GM12878 (cell line): ENCODE measurements around the gene MCCD1. TPM values are rescaled to one million over a fixed set of nuclear protein-coding genes. Genes with fewer than 3 reads are reported as not detected.
A peak's percentile ranks its signal among the peaks of the same experiment; 100 is the strongest.

ENCODE experiments used
- ATAC-seq: fragments of 200-7000 bp; cut with Tn5 transposase; 3 replicates; pipeline ENCODE4 v1.9.1; 2020; ENCODE audit warnings: mild to moderate bottlenecking, moderate library complexity
- BruUV-seq: library from RNA; stranded (reverse); fragments of 400-500 nt; replicated peaks from 2 replicates; lab custom pipeline; 2021; lab: Mats Ljungman, UMichigan
- CTCF ChIA-PET: fragments of 300-600 bp; sonication (Branson Sonifier 250); formaldehyde crosslinking; extraction: SDS; loops from one replicate; lab custom pipeline; 2021; ENCODE audit warnings: inconsistent platforms; lab: Yijun Ruan, JAX
- POLR2A ChIA-PET: fragments of 350-600 bp; formaldehyde crosslinking; extraction: SDS; loops from one replicate; lab custom pipeline; 2021; ENCODE audit warnings: inconsistent platforms; lab: Charles Lee
- RAD21 ChIA-PET: fragments of 300-600 bp; sonication (Branson Sonifier 250); formaldehyde crosslinking; loops from one replicate; lab custom pipeline; 2023; ENCODE audit warnings: antibody characterized with exemption; ENCODE audit not compliant: unreplicated experiment; lab: Charles Lee
- SMC1A ChIA-PET: fragments of 300-600 bp; sonication (Branson Sonifier 250); formaldehyde crosslinking; loops from one replicate; lab custom pipeline; 2023; ENCODE audit not compliant: unreplicated experiment, uncharacterized antibody; lab: Charles Lee
- DNase-seq: peaks from one replicate; pipeline ENCODE4 v3.0.0-alpha.2; 2011; ENCODE audit warnings: low read depth, low spot score
- FAIRE-seq: peaks from 3 replicates; lab custom pipeline; 2011; peaks lifted over from hg19 to GRCh38; lab: Jason Lieb, UNC
- H2AFZ ChIP-seq: 2 replicates; pipeline ENCODE4 v1.6.0; 2011; ENCODE audit warnings: low read depth, low read length, control low read depth; ENCODE audit not compliant: control insufficient read depth
- H3K27ac ChIP-seq: 2 replicates; pipeline ENCODE4 v1.5.1; 2011; ENCODE audit warnings: control low read depth; ENCODE audit not compliant: control insufficient read depth, insufficient read depth
- H3K27me3 ChIP-seq, 2 experiments: replicated peaks in 1 of 2; 2 replicates each; pipeline versions ENCODE4 v1.6.0 to v1.6.1; 2011; ENCODE audit warnings: low read length in 1 of 2; ENCODE audit not compliant: control insufficient read depth in 2 of 2, insufficient read depth in 2 of 2
- H3K36me3 ChIP-seq, 2 experiments: 2 replicates each; pipeline ENCODE4 v1.5.1; 2011; ENCODE audit warnings: low read length in 1 of 2; ENCODE audit not compliant: control insufficient read depth in 2 of 2, insufficient read depth in 2 of 2
- H3K4me1 ChIP-seq: 2 replicates; pipeline ENCODE4 v1.6.1; 2011; ENCODE audit warnings: mild to moderate bottlenecking, low read length, moderate library complexity, mixed read lengths; ENCODE audit not compliant: control insufficient read depth, insufficient read depth
- H3K4me2 ChIP-seq: 2 replicates; pipeline ENCODE4 v1.6.0; 2011; ENCODE audit warnings: control low read depth; ENCODE audit not compliant: control insufficient read depth, insufficient read depth
- H3K4me3 ChIP-seq: fragments of 200-600 bp; sonication (generic); 2 replicates; pipeline ENCODE4 v1.5.1; 2016
- H3K79me2 ChIP-seq: 2 replicates; pipeline ENCODE4 v1.6.0; 2011; ENCODE audit warnings: low read length; ENCODE audit not compliant: control insufficient read depth, insufficient read depth
- H3K9ac ChIP-seq: 2 replicates; pipeline ENCODE4 v1.8.0; 2011; ENCODE audit warnings: low read length, control low read depth, mixed read lengths; ENCODE audit not compliant: control insufficient read depth, insufficient read depth
- H3K9me3 ChIP-seq: replicated peaks from 3 replicates; pipeline ENCODE4 v1.5.1; 2011; ENCODE audit warnings: mild to moderate bottlenecking, low read length; ENCODE audit not compliant: control insufficient read depth, insufficient read depth
- H4K20me1 ChIP-seq: 2 replicates; pipeline ENCODE4 v1.6.0; 2011; ENCODE audit not compliant: control insufficient read depth, insufficient read depth
- ATF3 ChIP-seq: IDR thresholded peaks from 2 replicates; pipeline ENCODE4 v1.6.1; 2011; ENCODE audit warnings: low read depth, mild to moderate bottlenecking, low read length, moderate library complexity, borderline replicate concordance; ENCODE audit errors: extremely low read depth
- ATF7 ChIP-seq: fragments of 450-650 bp; IDR thresholded peaks from 2 replicates; pipeline ENCODE4 v1.6.1; 2016; ENCODE audit warnings: low read depth, mild to moderate bottlenecking
- BACH1 ChIP-seq: fragments of 450-650 bp; IDR thresholded peaks from 2 replicates; pipeline ENCODE4 v1.6.1; 2017; ENCODE audit warnings: mild to moderate bottlenecking, borderline replicate concordance
- BMI1 ChIP-seq: fragments of 450-650 bp; IDR thresholded peaks from 2 replicates; pipeline ENCODE4 v1.6.1; 2016; ENCODE audit warnings: mild to moderate bottlenecking, moderate library complexity, borderline replicate concordance
- CBX5 ChIP-seq: sonication (generic); IDR thresholded peaks from 2 replicates; pipeline ENCODE4 v1.6.1; 2016; ENCODE audit warnings: low read depth, moderate library complexity, mild to moderate bottlenecking, inconsistent platforms
- CREB1 ChIP-seq: IDR thresholded peaks from 2 replicates; pipeline ENCODE4 v1.6.1; 2012; ENCODE audit warnings: low read depth, mild to moderate bottlenecking, inconsistent platforms
- CREM ChIP-seq: IDR thresholded peaks from 2 replicates; pipeline ENCODE4 v1.6.1; 2014; ENCODE audit warnings: antibody characterized with exemption, low read depth
- DPF2 ChIP-seq: fragments of 450-650 bp; IDR thresholded peaks from 2 replicates; pipeline ENCODE4 v1.6.1; 2017; ENCODE audit warnings: mild to moderate bottlenecking
- EP300 ChIP-seq, 2 experiments: fragments of 150-350 bp in 1 of 2; IDR thresholded peaks; 2 replicates each; pipeline ENCODE4 v1.6.1; 2011 to 2012; ENCODE audit warnings: low read depth in 2 of 2, low read length in 2 of 2, borderline replicate concordance in 1 of 2, improper control_type of control experiment in 1 of 2, inconsistent platforms in 1 of 2; ENCODE audit not compliant: control insufficient read depth in 1 of 2
- GATAD2B ChIP-seq: fragments of 450-650 bp; conservative IDR thresholded peaks from 2 replicates; pipeline ENCODE4 v1.6.1; 2017; ENCODE audit warnings: low read depth, mild to moderate bottlenecking, moderate library complexity
- HDAC2 ChIP-seq: fragments of 200-600 bp; sonication (generic); IDR thresholded peaks from 2 replicates; pipeline ENCODE4 v1.6.1; 2017
- HDGF ChIP-seq: fragments of 450-650 bp; IDR thresholded peaks from 2 replicates; pipeline ENCODE4 v1.6.1; 2016; ENCODE audit warnings: antibody characterized with exemption
- KAT2A ChIP-seq: conservative IDR thresholded peaks from 2 replicates; pipeline ENCODE4 v1.6.1; 2011; ENCODE audit warnings: low read depth, low read length; ENCODE audit not compliant: control insufficient read depth
- KDM1A ChIP-seq: fragments of 200-600 bp; sonication (generic); IDR thresholded peaks from 2 replicates; pipeline ENCODE4 v1.6.1; 2016; ENCODE audit warnings: borderline replicate concordance
- NFXL1 ChIP-seq: fragments of 450-650 bp; IDR thresholded peaks from 2 replicates; pipeline ENCODE4 v1.6.1; 2017; ENCODE audit warnings: antibody characterized with exemption, mild to moderate bottlenecking, borderline replicate concordance
- POLR2AphosphoS2 ChIP-seq: IDR thresholded peaks from 2 replicates; pipeline ENCODE4 v1.6.1; 2011; ENCODE audit warnings: low read depth, mild to moderate bottlenecking, low read length, improper control_type of control experiment, moderate library complexity
- RAD21 ChIP-seq: IDR thresholded peaks from 2 replicates; pipeline ENCODE4 v1.6.1; 2011; ENCODE audit warnings: mild to moderate bottlenecking, low read depth, low read length, moderate library complexity; ENCODE audit not compliant: insufficient read depth
- RCOR1 ChIP-seq: conservative IDR thresholded peaks from 2 replicates; pipeline ENCODE4 v1.6.1; 2012; ENCODE audit warnings: low read depth, low read length, improper control_type of control experiment
- SIX5 ChIP-seq: IDR thresholded peaks from 2 replicates; pipeline ENCODE4 v1.6.1; 2011; ENCODE audit warnings: mild to moderate bottlenecking, low read depth, low read length, moderate library complexity; ENCODE audit not compliant: severe bottlenecking
- SMAD5 ChIP-seq: IDR thresholded peaks from 2 replicates; pipeline ENCODE4 v1.6.1; 2016; ENCODE audit warnings: antibody characterized with exemption, low read depth
- SMARCA5 ChIP-seq: fragments of 450-650 bp; IDR thresholded peaks from 2 replicates; pipeline ENCODE4 v1.6.1; 2017; ENCODE audit warnings: mild to moderate bottlenecking
- STAT3 ChIP-seq: IDR thresholded peaks from 2 replicates; pipeline ENCODE4 v1.6.1; 2011; ENCODE audit warnings: low read depth, low read length, improper control_type of control experiment
- USF2 ChIP-seq: IDR thresholded peaks from 2 replicates; pipeline ENCODE4 v1.6.1; 2011; ENCODE audit warnings: low read depth, low read length, improper control_type of control experiment, borderline replicate concordance
- WRNIP1 ChIP-seq: IDR thresholded peaks from 2 replicates; pipeline ENCODE4 v1.6.1; 2011; ENCODE audit warnings: low read depth, low read length, improper control_type of control experiment, borderline replicate concordance
- ZZZ3 ChIP-seq: IDR thresholded peaks from 2 replicates; pipeline ENCODE4 v1.6.1; 2011; ENCODE audit warnings: low read depth; ENCODE audit not compliant: control insufficient read depth, insufficient read length
- WGBS: methylation state at CpG from one replicate; pipeline ENCODE4 v1.1.6; 2016; ENCODE audit warnings: low lambda C conversion rate; ENCODE audit not compliant: insufficient replicate concordance, insufficient coverage; ENCODE audit errors: missing lambda C conversion rate; 5-methylcytosine and 5-hydroxymethylcytosine counted together
- in situ Hi-C: fragments of 300-500 bp; cut with MboI; formaldehyde crosslinking; loops from 9 replicates; pipeline ENCODE4 v1.14.3; 2018; ENCODE audit warnings: mixed read lengths
- intact Hi-C: fragments of 100-400 bp; cut with micrococcal nuclease; formaldehyde crosslinking; loops from one replicate; pipeline ENCODE4 v1.14.2; 2022; ENCODE audit not compliant: unreplicated experiment
- polyA plus RNA-seq, 11 experiments: library from polyadenylated mRNA; depleted of rRNA in 4 of 11; unstranded in 6 of 11; stranded (reverse) in 5 of 11; fragments of >200 nt; fragmentation: Nextera tagmentation in 4 of 11; fragmentation: Illumina TruSeq in 1 of 11; extraction: Ambion mirVana in 4 of 11; extraction: Trizol in 1 of 11; gene quantifications; 1 replicate in 1 of 11; 2 replicates in 10 of 11; pipeline versions ENCODE4 v1.2.1 to v1.2.3, GENCODE V29; 2011 to 2016; ENCODE audit warnings: inconsistent platforms in 2 of 11, missing spikeins in 2 of 11, low read depth in 1 of 11
- total RNA-seq, 4 experiments: library from RNA; depleted of rRNA in 3 of 4; stranded (reverse); fragments of >200 nt in 3 of 4; fragmentation: Illumina TruSeq in 1 of 4; extraction: Trizol in 1 of 4; gene quantifications; 2 replicates each; pipeline versions ENCODE4 v1.2.1 to v1.2.3, GENCODE V29; 2013 to 2021

Gene MCCD1
- total and polyA plus RNA-seq, 10 of the 15 experiments (the other 5 are each of a cell fraction or from before 2014, with no cell fraction given) = not detected

- no peak overlapping the region for H2AFZ ChIP-seq
- POLR2A ChIA-PET = interaction anchor here (0.7 to 17.1 kb wide), 10 partner anchors 7 to 253 kb away, joined by 3 to 282 read pairs (median 28); partner anchors contain the start of genes ATP6V1G2, DDX39B, HSPA1B and LSM2
- H4K20me1 ChIP-seq = no peaks in the 10 kb centered on the region
- no peaks in the 10 kb centered on the region for H3K9me3 ChIP-seq
- RAD21 ChIA-PET = interaction anchor here (0.7 to 17.5 kb wide), 9 partner anchors 9 to 254 kb away, joined by 3 to 620 read pairs (median 7); partner anchors contain the start of genes ATP6V1G2, DDX39B, LST1 and NCR3
- in situ Hi-C loops = no loop called here
- H3K4me3 ChIP-seq = peak overlapping the region; percentile 91
- peaks cover 47% of the 10 kb centered on the region for H3K4me1 ChIP-seq
- intact Hi-C loops = loop anchor here (1.0 kb wide), 1 partner anchor 17 kb away; no protein-coding TSS in a partner anchor
- FAIRE-seq (no peak), DNase-seq (no peak), ATAC-seq (peak; percentile 12)
- no peaks in the 10 kb centered on the region for H3K27me3 ChIP-seq
- CTCF ChIA-PET = interaction anchor here (0.6 to 31.0 kb wide), 7 partner anchors 16 to 192 kb away, joined by 3 to 2098 read pairs (median 3); partner anchors contain the start of genes ATP6V1G2, DDX39B, LST1 and LTA
- peak overlapping the region; percentile 96 for H3K27ac ChIP-seq
- H3K36me3 ChIP-seq = peaks cover 0 to 7% of the 10 kb centered on the region in 2 experiments; a peak in 2 of 4 replicates
- SMC1A ChIA-PET = interaction anchor here (0.8 to 45.5 kb wide), 6 partner anchors 8 to 40 kb away, joined by 3 to 1989 read pairs (median 30); partner anchors contain the start of genes AIF1, ATP6V1G2, DDX39B and LST1
- peak overlapping the region; percentile 84 for H3K4me2 ChIP-seq
- H3K9ac ChIP-seq = peak overlapping the region; percentile 82
- WGBS = 7% methylated on average over 19 of the region's 19 CpGs
- peaks cover 87% of the 10 kb centered on the region for H3K79me2 ChIP-seq
- no TSS peak for BruUV-seq
- TF ChIP-seq EP300 (IDR thresholded peaks at IDR 0.05; ENCODE audit: borderline replicate concordance in 1 of 2, control insufficient read depth in 1 of 2, low read depth in 2 of 2, low read length in 2 of 2) (0 out of 4 replicates have a peak, but pooled peaks of 1 of the 2 experiments have one; percentile 29), RCOR1 (no peak; the same call in 1 of the 2 replicates), USF2 (no peak), SIX5 (no peak), CREM (peak; percentile 33; the same call in 1 of the 2 replicates), BMI1 (no peak), KDM1A (no peak), ATF7 (no peak), SMARCA5 (no peak), GATAD2B (no peak), POLR2AphosphoS2 (peak; percentile 27; the same call in 1 of the 2 replicates), BACH1 (no peak), ZZZ3 (no peak), CBX5 (no peak), WRNIP1 (no peak), HDGF (peak; percentile 95), HDAC2 (no peak), SMAD5 (no peak), DPF2 (peak; percentile 54; the same call in 1 of the 2 replicates), KAT2A (no peak), ATF3 (no peak), STAT3 (no peak), RAD21 (no peak), NFXL1 (no peak), CREB1 (no peak)
These were observed 48.3 kb downstream of the MCCD1 start for GRCh38 chr6:31576897-31577578.
